ENCODE measurements around the gene CTLA4.
"Not testable (repeated sequence)": the region's sequence is repeated elsewhere in the genome, so short reads cannot be mapped to it uniquely, and the experiment has no call there.

Gene CTLA4

GRCh38 chr2:203873461-203873860, 5.9 kb downstream of the CTLA4 start:
- no peaks in the 10 kb centered on the region for H3K4me1 ChIP-seq (ENCODE audit: control insufficient read depth, insufficient read depth, low read length)
- no peak overlapping the region for H3K4me3 ChIP-seq (ENCODE audit: insufficient read depth, low read depth, low read length)
- 94 to 97% methylated on average over 2 of the region's 2 CpGs for WGBS, 2 experiments
- H3K27ac ChIP-seq (ENCODE audit: insufficient read depth, low read depth, low read length, poor library complexity, severe bottlenecking): no peak overlapping the region
- H3K9me3 ChIP-seq (ENCODE audit: control insufficient read depth, low read length): no peaks in the 10 kb centered on the region
- H3K27me3 ChIP-seq (ENCODE audit: control insufficient read depth, insufficient read depth, low read length, poor library complexity, severe bottlenecking): no peaks in the 10 kb centered on the region
- H3K36me3 ChIP-seq (ENCODE audit: control insufficient read depth, insufficient read depth, low read length): no peaks in the 10 kb centered on the region

GRCh38 chr2:203873921-203874631, 6.5 kb downstream of the CTLA4 start:
- Histone ChIP-seq H3K27ac (ENCODE audit: insufficient read depth, low read depth, low read length, poor library complexity, severe bottlenecking) (no peak overlapping the region), H3K4me3 (ENCODE audit: insufficient read depth, low read depth, low read length) (no peak overlapping the region)
- 66 to 82% methylated on average over 3 to 5 of the region's 5 CpGs for WGBS, 2 experiments

GRCh38 chr2:203875471-203875870, 7.9 kb downstream of the CTLA4 start:
- Histone ChIP-seq H3K4me1 (ENCODE audit: control insufficient read depth, insufficient read depth, low read length) (no peaks in the 10 kb centered on the region), H3K9me3 (ENCODE audit: control insufficient read depth, low read length) (no peaks in the 10 kb centered on the region), H3K27me3 (ENCODE audit: control insufficient read depth, insufficient read depth, low read length, poor library complexity, severe bottlenecking) (no peaks in the 10 kb centered on the region), H3K36me3 (ENCODE audit: control insufficient read depth, insufficient read depth, low read length) (no peaks in the 10 kb centered on the region), H3K4me3 (ENCODE audit: insufficient read depth, low read depth, low read length) (no peak overlapping the region), H3K27ac (ENCODE audit: insufficient read depth, low read depth, low read length, poor library complexity, severe bottlenecking) (no peak overlapping the region)
- 92 to 94% methylated on average over 4 of the region's 4 CpGs for WGBS, 2 experiments

More at GRCh38 chr2:203873921-203874631, 6.5 kb downstream of the CTLA4 start:
- Histone ChIP-seq H3K27me3 (ENCODE audit: control insufficient read depth, insufficient read depth, low read length, poor library complexity, severe bottlenecking) (no peaks in the 10 kb centered on the region), H3K36me3 (ENCODE audit: control insufficient read depth, insufficient read depth, low read length) (no peaks in the 10 kb centered on the region), H3K9me3 (ENCODE audit: control insufficient read depth, low read length) (no peaks in the 10 kb centered on the region), H3K4me1 (ENCODE audit: control insufficient read depth, insufficient read depth, low read length) (no peaks in the 10 kb centered on the region)

GRCh38 chr2:203876328-203876727, 8.8 kb downstream of the CTLA4 start:
- Histone ChIP-seq H3K27ac (ENCODE audit: insufficient read depth, low read depth, low read length, poor library complexity, severe bottlenecking) (no peak overlapping the region), H3K27me3 (ENCODE audit: control insufficient read depth, insufficient read depth, low read length, poor library complexity, severe bottlenecking) (no peaks in the 10 kb centered on the region), H3K4me3 (ENCODE audit: insufficient read depth, low read depth, low read length) (no peak overlapping the region), H3K36me3 (ENCODE audit: control insufficient read depth, insufficient read depth, low read length) (no peaks in the 10 kb centered on the region), H3K4me1 (ENCODE audit: control insufficient read depth, insufficient read depth, low read length) (no peaks in the 10 kb centered on the region), H3K9me3 (ENCODE audit: control insufficient read depth, low read length) (no peaks in the 10 kb centered on the region)
- 93 to 97% methylated on average over 3 of the region's 3 CpGs for WGBS, 2 experiments

DNA sequence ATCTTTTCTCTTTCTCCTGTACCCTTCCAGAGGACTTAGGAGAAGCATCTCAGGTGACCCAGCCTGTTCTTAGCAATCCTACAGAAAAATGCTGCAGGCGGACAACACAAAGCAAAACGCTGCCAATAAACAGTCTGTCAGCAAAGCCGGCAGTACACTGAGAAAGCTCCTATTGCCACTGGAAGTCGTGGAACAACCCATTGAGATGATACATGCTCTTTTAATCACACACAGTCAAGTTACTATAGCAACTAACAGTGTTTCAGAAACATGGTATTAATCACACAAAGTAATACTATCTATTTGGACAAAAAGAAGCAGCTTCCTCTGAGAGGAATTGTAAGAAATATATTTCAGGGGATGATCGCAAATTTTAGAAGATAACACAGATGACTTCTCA, 10.5 kb downstream of the CTLA4 start:
- H3K27ac ChIP-seq (ENCODE audit: insufficient read depth, low read depth, low read length, poor library complexity, severe bottlenecking): no peak overlapping the region
- H3K27me3 ChIP-seq (ENCODE audit: control insufficient read depth, insufficient read depth, low read length, poor library complexity, severe bottlenecking): no peaks in the 10 kb centered on the region
- H3K9me3 ChIP-seq (ENCODE audit: control insufficient read depth, low read length): no peaks in the 10 kb centered on the region
- H3K36me3 ChIP-seq (ENCODE audit: control insufficient read depth, insufficient read depth, low read length): no peaks in the 10 kb centered on the region
- H3K4me1 ChIP-seq (ENCODE audit: control insufficient read depth, insufficient read depth, low read length): no peaks in the 10 kb centered on the region
- 67 to 68% methylated on average over 5 of the region's 5 CpGs for WGBS, 2 experiments
- no peak overlapping the region for H3K4me3 ChIP-seq (ENCODE audit: insufficient read depth, low read depth, low read length)

- H3K27ac ChIP-seq (ENCODE audit: insufficient read depth, low read depth, low read length, poor library complexity, severe bottlenecking): no peak overlapping the region
- H3K4me1 ChIP-seq (ENCODE audit: control insufficient read depth, insufficient read depth, low read length): no peaks in the 10 kb centered on the region
- H3K4me3 ChIP-seq (ENCODE audit: insufficient read depth, low read depth, low read length): no peak overlapping the region
- H3K9me3 ChIP-seq (ENCODE audit: control insufficient read depth, low read length): no peaks in the 10 kb centered on the region
- whole genome bisulfite sequencing, 2 experiments: 78 to 81% methylated on average over 7 of the region's 7 CpGs
- no peaks in the 10 kb centered on the region for H3K36me3 ChIP-seq (ENCODE audit: control insufficient read depth, insufficient read depth, low read length)
- H3K27me3 ChIP-seq (ENCODE audit: control insufficient read depth, insufficient read depth, low read length, poor library complexity, severe bottlenecking): no peaks in the 10 kb centered on the region
Observed at GRCh38 chr2:203880557-203881125, 13.1 kb downstream of the CTLA4 start.

GRCh38 chr2:203881185-203881584, 13.6 kb downstream of the CTLA4 start:
- 93 to 94% methylated on average over 3 of the region's 3 CpGs for WGBS, 2 experiments
- H3K4me1 ChIP-seq (ENCODE audit: control insufficient read depth, insufficient read depth, low read length); H3K27me3 ChIP-seq (ENCODE audit: control insufficient read depth, insufficient read depth, low read length, poor library complexity, severe bottlenecking); H3K36me3 ChIP-seq (ENCODE audit: control insufficient read depth, insufficient read depth, low read length); H3K27ac ChIP-seq (ENCODE audit: insufficient read depth, low read depth, low read length, poor library complexity, severe bottlenecking); H3K9me3 ChIP-seq (ENCODE audit: control insufficient read depth, low read length); H3K4me3 ChIP-seq (ENCODE audit: insufficient read depth, low read depth, low read length): not testable (repeated sequence)

DNA sequence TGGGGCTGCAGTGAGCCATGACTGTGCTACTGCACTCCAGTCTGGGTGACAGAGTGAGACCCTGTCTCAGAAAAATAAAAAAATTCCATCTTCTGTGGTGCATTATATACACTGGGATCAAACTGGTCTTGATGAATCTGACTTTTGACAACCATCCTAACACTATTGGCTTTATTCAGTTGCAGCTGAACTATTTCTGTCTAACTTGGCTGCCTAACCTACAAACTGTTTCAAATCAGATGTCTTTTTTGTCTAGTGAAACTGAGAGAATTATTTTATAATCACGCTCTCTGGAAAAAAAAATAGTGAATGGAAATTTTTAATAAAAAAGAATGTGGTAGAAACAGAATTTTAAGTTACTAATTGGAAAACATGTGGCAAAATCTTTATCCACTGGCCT, 15.0 kb downstream of the CTLA4 start:
- Histone ChIP-seq H3K9me3 (ENCODE audit: control insufficient read depth, low read length) (no peaks in the 10 kb centered on the region), H3K4me1 (ENCODE audit: control insufficient read depth, insufficient read depth, low read length) (no peaks in the 10 kb centered on the region), H3K36me3 (ENCODE audit: control insufficient read depth, insufficient read depth, low read length) (no peaks in the 10 kb centered on the region), H3K27ac (ENCODE audit: insufficient read depth, low read depth, low read length, poor library complexity, severe bottlenecking) (no peak overlapping the region), H3K27me3 (ENCODE audit: control insufficient read depth, insufficient read depth, low read length, poor library complexity, severe bottlenecking) (no peaks in the 10 kb centered on the region), H3K4me3 (ENCODE audit: insufficient read depth, low read depth, low read length) (no peak overlapping the region)
- 95 to 100% methylated on average over 1 of the region's 1 CpG for WGBS, 2 experiments

DNA sequence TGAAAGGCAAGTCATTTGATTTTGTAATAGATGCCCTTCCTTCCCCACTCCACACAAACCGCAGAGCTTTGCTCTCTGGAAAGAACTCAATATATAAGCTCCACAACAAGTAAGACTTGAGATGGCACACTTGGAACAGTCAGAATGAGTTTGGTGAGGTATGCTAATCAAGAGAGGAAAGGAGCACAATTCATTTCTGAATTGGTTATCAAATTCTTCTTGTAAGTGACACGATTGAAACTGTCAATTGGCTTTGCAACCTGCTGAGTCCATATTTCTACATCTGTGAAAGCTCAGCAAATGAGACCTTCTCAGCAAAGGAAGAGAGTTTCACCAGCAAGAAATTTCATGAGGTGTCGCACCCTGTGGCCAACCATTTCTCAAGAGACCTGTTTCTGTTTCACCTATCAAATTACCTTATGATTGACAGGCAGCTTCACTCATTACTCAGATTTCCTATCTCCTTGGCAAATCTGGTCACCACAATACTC, 19.1 kb downstream of the CTLA4 start:
- Histone ChIP-seq H3K4me1 (ENCODE audit: control insufficient read depth, insufficient read depth, low read length) (no peaks in the 10 kb centered on the region), H3K9me3 (ENCODE audit: control insufficient read depth, low read length) (no peaks in the 10 kb centered on the region), H3K4me3 (ENCODE audit: insufficient read depth, low read depth, low read length) (no peak overlapping the region), H3K36me3 (ENCODE audit: control insufficient read depth, insufficient read depth, low read length) (no peaks in the 10 kb centered on the region), H3K27ac (ENCODE audit: insufficient read depth, low read depth, low read length, poor library complexity, severe bottlenecking) (no peak overlapping the region), H3K27me3 (ENCODE audit: control insufficient read depth, insufficient read depth, low read length, poor library complexity, severe bottlenecking) (no peaks in the 10 kb centered on the region)
- WGBS, 2 experiments: 91 to 92% methylated on average over 2 to 3 of the region's 3 CpGs

- H3K9me3 ChIP-seq (ENCODE audit: control insufficient read depth, low read length): no peaks in the 10 kb centered on the region
- no peak overlapping the region for H3K27ac ChIP-seq (ENCODE audit: insufficient read depth, low read depth, low read length, poor library complexity, severe bottlenecking)
Observed at GRCh38 chr2:203887677-203888076, 20.1 kb downstream of the CTLA4 start.

More at GRCh38 chr2:203887677-203888076, 20.1 kb downstream of the CTLA4 start:
- Histone ChIP-seq H3K4me3 (ENCODE audit: insufficient read depth, low read depth, low read length) (no peak overlapping the region), H3K36me3 (ENCODE audit: control insufficient read depth, insufficient read depth, low read length) (no peaks in the 10 kb centered on the region), H3K4me1 (ENCODE audit: control insufficient read depth, insufficient read depth, low read length) (no peaks in the 10 kb centered on the region), H3K27me3 (ENCODE audit: control insufficient read depth, insufficient read depth, low read length, poor library complexity, severe bottlenecking) (no peaks in the 10 kb centered on the region)
